GM19025 (cell line): Measurements from ENCODE around the gene ROMO1.
"Not testable (repeated sequence)": the region's sequence is repeated elsewhere in the genome, so short reads cannot be mapped to it uniquely, and the experiment has no call there.

Experiments
- ATAC-seq: cut with Tn5 transposase; IDR thresholded peaks from one replicate; pipeline ENCODE4 v1.9.1; 2021; ENCODE audit warnings: mild to moderate bottlenecking, low read depth, moderate library complexity; ENCODE audit not compliant: unreplicated experiment

ROMO1 gene

GRCh38 chr20:35709259-35709658, 10.1 kb downstream of the ROMO1 start:
- no peak for ATAC-seq

- no peak for ATAC-seq
These were observed 10.8 kb downstream of the ROMO1 start for GRCh38 chr20:35710039-35710438.

- ATAC-seq: no peak
These were observed 11.8 kb downstream of the ROMO1 start for GRCh38 chr20:35710884-35711587.

- ATAC-seq: no peak
These were observed 12.5 kb downstream of the ROMO1 start for GRCh38 chr20:35711588-35712209.

- ATAC-seq: not testable (repeated sequence)
These were observed 13.9 kb downstream of the ROMO1 start for GRCh38 chr20:35713120-35713519.

- ATAC-seq: no peak
These were observed 14.9 kb downstream of the ROMO1 start for GRCh38 chr20:35714127-35714526.

GRCh38 chr20:35715652-35716051, 16.4 kb downstream of the ROMO1 start:
- no peak for ATAC-seq

- no peak for ATAC-seq
These were observed 17.1 kb downstream of the ROMO1 start for GRCh38 chr20:35716330-35716729.

- not testable (repeated sequence) for ATAC-seq
These were observed 19.1 kb downstream of the ROMO1 start for GRCh38 chr20:35718321-35718720.

- ATAC-seq: no peak
These were observed 19.9 kb downstream of the ROMO1 start for GRCh38 chr20:35718972-35719635.

GRCh38 chr20:35719717-35720116, 20.5 kb downstream of the ROMO1 start:
- ATAC-seq: no peak

- ATAC-seq: no peak
These were observed 21.2 kb downstream of the ROMO1 start for GRCh38 chr20:35720165-35721123.

- ATAC-seq: no peak
These were observed 22.0 kb downstream of the ROMO1 start for GRCh38 chr20:35721219-35721618.

GRCh38 chr20:35721621-35722020, 22.4 kb downstream of the ROMO1 start:
- no peak for ATAC-seq

GRCh38 chr20:35723275-35723639, 24.1 kb downstream of the ROMO1 start:
- ATAC-seq: not testable (repeated sequence)

GRCh38 chr20:35723652-35724320, 24.6 kb downstream of the ROMO1 start:
- ATAC-seq: not testable (repeated sequence)

GRCh38 chr20:35724321-35725230, 25.4 kb downstream of the ROMO1 start:
- no peak for ATAC-seq

GRCh38 chr20:35726842-35727711, 27.9 kb downstream of the ROMO1 start:
- ATAC-seq: no peak
